ENCODE results near the gene CLEC10A.

- TF ChIP-seq CTCF (IDR thresholded peaks at IDR 0.05; ENCODE audit: extremely low read depth in 1 of 2, insufficient read depth in 1 of 2, low read depth in 1 of 2, low read length in 2 of 2) (peak; percentile 52 to 58), POLR2A (IDR thresholded peaks at IDR 0.05; ENCODE audit: low read depth, low read length) (no peak), EZH2 (IDR thresholded peaks at IDR 0.05; ENCODE audit: borderline replicate concordance, low read depth, low read length, severe bottlenecking) (no peak)
These were observed 34.4 kb downstream of the CLEC10A start for GRCh38 chr17:7045492-7046126.

All from endothelial cell of umbilical vein (primary cell).